ENCODE measurements around the gene DGCR8.

The DGCR8 gene

GRCh38 chr22:20137671-20138416, 57.8 kb downstream of the DGCR8 start:
- DNase-seq (ENCODE audit: low read depth, low spot score), result peak; percentile 32

- DNase-seq (ENCODE audit: low read depth, low spot score), result peak; percentile 41
Observed at GRCh38 chr22:20138417-20138738, 58.3 kb downstream of the DGCR8 start.

GRCh38 chr22:20138868-20139267, 58.8 kb downstream of the DGCR8 start:
- no peak for DNase-seq (ENCODE audit: low read depth, low spot score)

GRCh38 chr22:20139391-20140106, 59.5 kb downstream of the DGCR8 start:
- DNase-seq (ENCODE audit: low read depth, low spot score), result no peak

GRCh38 chr22:20140107-20140445, 60.0 kb downstream of the DGCR8 start:
- DNase-seq (ENCODE audit: low read depth, low spot score), result no peak

GRCh38 chr22:20140521-20140964, 60.5 kb downstream of the DGCR8 start:
- DNase-seq (ENCODE audit: low read depth, low spot score), result no peak

- DNase-seq (ENCODE audit: low read depth, low spot score), result peak; percentile 91
Observed at GRCh38 chr22:20141186-20142077, 61.4 kb downstream of the DGCR8 start.

- no peak for DNase-seq (ENCODE audit: low read depth, low spot score)
Observed at GRCh38 chr22:20142711-20143621, 62.9 kb downstream of the DGCR8 start.

GRCh38 chr22:20143883-20144665, 64.0 kb downstream of the DGCR8 start:
- DNase-seq (ENCODE audit: low read depth, low spot score), result no peak

GRCh38 chr22:20145206-20145831, 65.3 kb downstream of the DGCR8 start:
- no peak for DNase-seq (ENCODE audit: low read depth, low spot score)

- DNase-seq (ENCODE audit: low read depth, low spot score), result no peak
Observed at GRCh38 chr22:20145832-20146223, 65.8 kb downstream of the DGCR8 start.

- no peak for DNase-seq (ENCODE audit: low read depth, low spot score)
Observed at GRCh38 chr22:20146777-20147176, 66.7 kb downstream of the DGCR8 start.

GRCh38 chr22:20147237-20147988, 67.4 kb downstream of the DGCR8 start:
- no peak for DNase-seq (ENCODE audit: low read depth, low spot score)

GRCh38 chr22:20148414-20148813, 68.4 kb downstream of the DGCR8 start:
- no peak for DNase-seq (ENCODE audit: low read depth, low spot score)

- no peak for DNase-seq (ENCODE audit: low read depth, low spot score)
Observed at GRCh38 chr22:20149257-20150250, 69.5 kb downstream of the DGCR8 start.

GRCh38 chr22:20150381-20151275, 70.6 kb downstream of the DGCR8 start, which contains the start of gene CCDC188:
TSS of gene CCDC188 (minus strand) at chr22:20151055. CDS start at chr22:20150986, 69 bp downstream.
- DNase-seq (ENCODE audit: low read depth, low spot score), result no peak

- DNase-seq (ENCODE audit: low read depth, low spot score), result no peak
Observed at GRCh38 chr22:20151276-20151588, 71.2 kb downstream of the DGCR8 start.
